Body of pancreas (tissue), 4 donors: ENCODE measurements around the gene TBC1D24.

Source experiments
- POLR2A ChIP-seq, 3 donors: fragments of 450-650 bp; IDR thresholded peaks; one replicate each; pipeline ENCODE4 v1.6.1; 2016; ENCODE audit warnings: antibody characterized with exemption in 3 of 3, mild to moderate bottlenecking in 2 of 3
- TF ChIP-seq, protein P1 (sequence below), 7 experiments: fragments of 450-650 bp in 4 of 7; fragments of 200-600 bp in 3 of 7; sonication (generic) in 3 of 7; IDR thresholded peaks; one replicate each; pipeline ENCODE4 v1.5.1; 2016 to 2019; ENCODE audit warnings: antibody characterized with exemption in 7 of 7

DNA sequence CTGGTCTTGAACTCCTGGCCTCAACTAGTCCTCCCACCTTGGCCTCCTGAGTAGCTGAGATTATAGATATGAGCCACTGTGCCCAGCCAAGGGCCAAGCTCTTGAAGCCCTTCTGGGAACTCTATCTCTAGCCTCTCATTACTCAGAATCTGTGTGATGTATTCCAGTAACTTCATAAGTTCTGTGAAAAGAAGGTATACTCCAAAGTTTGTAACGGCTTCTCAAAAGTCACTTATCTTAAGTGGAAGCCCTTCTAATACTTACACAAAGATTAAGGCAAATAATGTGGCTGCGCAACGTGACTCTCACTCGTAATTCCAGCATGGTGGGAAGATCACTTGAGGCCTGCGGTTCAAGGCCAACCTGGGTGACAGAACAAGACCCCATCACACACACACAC, 19.7 kb downstream of the TBC1D24 start:
- TF ChIP-seq, protein P1, sequence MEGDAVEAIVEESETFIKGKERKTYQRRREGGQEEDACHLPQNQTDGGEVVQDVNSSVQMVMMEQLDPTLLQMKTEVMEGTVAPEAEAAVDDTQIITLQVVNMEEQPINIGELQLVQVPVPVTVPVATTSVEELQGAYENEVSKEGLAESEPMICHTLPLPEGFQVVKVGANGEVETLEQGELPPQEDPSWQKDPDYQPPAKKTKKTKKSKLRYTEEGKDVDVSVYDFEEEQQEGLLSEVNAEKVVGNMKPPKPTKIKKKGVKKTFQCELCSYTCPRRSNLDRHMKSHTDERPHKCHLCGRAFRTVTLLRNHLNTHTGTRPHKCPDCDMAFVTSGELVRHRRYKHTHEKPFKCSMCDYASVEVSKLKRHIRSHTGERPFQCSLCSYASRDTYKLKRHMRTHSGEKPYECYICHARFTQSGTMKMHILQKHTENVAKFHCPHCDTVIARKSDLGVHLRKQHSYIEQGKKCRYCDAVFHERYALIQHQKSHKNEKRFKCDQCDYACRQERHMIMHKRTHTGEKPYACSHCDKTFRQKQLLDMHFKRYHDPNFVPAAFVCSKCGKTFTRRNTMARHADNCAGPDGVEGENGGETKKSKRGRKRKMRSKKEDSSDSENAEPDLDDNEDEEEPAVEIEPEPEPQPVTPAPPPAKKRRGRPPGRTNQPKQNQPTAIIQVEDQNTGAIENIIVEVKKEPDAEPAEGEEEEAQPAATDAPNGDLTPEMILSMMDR (IDR thresholded peaks at IDR 0.05), result no peak
- no peak for TF ChIP-seq POLR2A (IDR thresholded peaks at IDR 0.05)
